Esophagus squamous epithelium (tissue), 4 donors: ENCODE results near the gene PPP3CA.

Source experiments
- POLR2A ChIP-seq, 4 donors: fragments of 450-650 bp; IDR thresholded peaks; one replicate each; pipeline ENCODE4 v1.6.1; 2017; ENCODE audit warnings: antibody characterized with exemption in 4 of 4, mild to moderate bottlenecking in 4 of 4, moderate library complexity in 3 of 4
- TF ChIP-seq, protein P1 (sequence below), 6 experiments: fragments of 450-650 bp in 4 of 6; fragments of 200-600 bp in 2 of 6; sonication (generic) in 2 of 6; IDR thresholded peaks; one replicate each; pipeline ENCODE4 v1.5.1; 2016 to 2019; ENCODE audit warnings: antibody characterized with exemption in 6 of 6, mild to moderate bottlenecking in 4 of 6, moderate library complexity in 4 of 6

DNA sequence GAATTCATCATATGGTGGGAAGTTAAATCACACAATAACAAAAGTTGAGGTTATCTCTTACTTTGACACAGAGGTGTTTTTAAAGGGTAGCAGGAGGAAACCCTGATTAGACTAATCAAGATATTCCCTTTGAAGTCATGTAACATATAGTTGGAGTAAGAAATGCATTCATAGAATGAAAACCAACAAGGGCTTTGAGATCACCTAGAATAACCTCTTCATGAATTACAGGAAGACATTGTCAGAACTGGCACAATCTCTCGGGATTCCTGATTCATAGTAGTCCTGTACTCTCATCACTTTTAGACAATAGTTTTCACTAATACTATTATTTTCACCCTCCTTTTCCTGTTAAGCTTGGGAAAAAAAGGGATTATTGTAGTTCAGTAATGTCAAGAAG is 170.2 kb downstream of the PPP3CA start:
- TF ChIP-seq POLR2A (IDR thresholded peaks at IDR 0.05): no peak
- TF ChIP-seq, protein P1, sequence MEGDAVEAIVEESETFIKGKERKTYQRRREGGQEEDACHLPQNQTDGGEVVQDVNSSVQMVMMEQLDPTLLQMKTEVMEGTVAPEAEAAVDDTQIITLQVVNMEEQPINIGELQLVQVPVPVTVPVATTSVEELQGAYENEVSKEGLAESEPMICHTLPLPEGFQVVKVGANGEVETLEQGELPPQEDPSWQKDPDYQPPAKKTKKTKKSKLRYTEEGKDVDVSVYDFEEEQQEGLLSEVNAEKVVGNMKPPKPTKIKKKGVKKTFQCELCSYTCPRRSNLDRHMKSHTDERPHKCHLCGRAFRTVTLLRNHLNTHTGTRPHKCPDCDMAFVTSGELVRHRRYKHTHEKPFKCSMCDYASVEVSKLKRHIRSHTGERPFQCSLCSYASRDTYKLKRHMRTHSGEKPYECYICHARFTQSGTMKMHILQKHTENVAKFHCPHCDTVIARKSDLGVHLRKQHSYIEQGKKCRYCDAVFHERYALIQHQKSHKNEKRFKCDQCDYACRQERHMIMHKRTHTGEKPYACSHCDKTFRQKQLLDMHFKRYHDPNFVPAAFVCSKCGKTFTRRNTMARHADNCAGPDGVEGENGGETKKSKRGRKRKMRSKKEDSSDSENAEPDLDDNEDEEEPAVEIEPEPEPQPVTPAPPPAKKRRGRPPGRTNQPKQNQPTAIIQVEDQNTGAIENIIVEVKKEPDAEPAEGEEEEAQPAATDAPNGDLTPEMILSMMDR (IDR thresholded peaks at IDR 0.05): no peak
